ENCODE data around the gene SNX10. TPM values are rescaled to one million over a fixed set of nuclear protein-coding genes. Genes with fewer than 3 reads are reported as not detected.

Gene SNX10
- total and polyA plus RNA-seq, 2 donors (not counting 1 experiment from before 2014, with no cell fraction given): under 0.01 to 0.41 TPM

DNA sequence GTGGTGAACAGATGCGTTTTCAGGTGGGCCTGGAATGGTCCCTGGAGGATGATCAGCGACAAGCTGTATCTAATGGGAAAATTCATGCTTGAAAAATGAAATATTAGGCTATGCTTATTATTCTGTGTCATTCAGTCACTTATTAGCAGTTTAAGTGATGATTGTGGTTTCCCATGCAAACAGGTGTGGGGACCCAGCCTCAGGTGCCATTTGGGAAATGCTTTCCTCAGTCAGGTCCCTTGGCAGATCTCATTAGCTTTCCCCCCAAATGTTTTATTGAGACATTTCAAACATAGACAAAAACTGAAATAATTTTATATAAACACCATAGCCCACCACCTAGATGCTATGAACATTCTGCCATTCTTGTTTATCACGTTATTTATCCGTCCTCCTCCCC lies 411 bp upstream of the SNX10 start:
- no peak for TF ChIP-seq EZH2 (IDR thresholded peaks at IDR 0.05; ENCODE audit: low read length, missing control alignments)
- TF ChIP-seq, protein P1, sequence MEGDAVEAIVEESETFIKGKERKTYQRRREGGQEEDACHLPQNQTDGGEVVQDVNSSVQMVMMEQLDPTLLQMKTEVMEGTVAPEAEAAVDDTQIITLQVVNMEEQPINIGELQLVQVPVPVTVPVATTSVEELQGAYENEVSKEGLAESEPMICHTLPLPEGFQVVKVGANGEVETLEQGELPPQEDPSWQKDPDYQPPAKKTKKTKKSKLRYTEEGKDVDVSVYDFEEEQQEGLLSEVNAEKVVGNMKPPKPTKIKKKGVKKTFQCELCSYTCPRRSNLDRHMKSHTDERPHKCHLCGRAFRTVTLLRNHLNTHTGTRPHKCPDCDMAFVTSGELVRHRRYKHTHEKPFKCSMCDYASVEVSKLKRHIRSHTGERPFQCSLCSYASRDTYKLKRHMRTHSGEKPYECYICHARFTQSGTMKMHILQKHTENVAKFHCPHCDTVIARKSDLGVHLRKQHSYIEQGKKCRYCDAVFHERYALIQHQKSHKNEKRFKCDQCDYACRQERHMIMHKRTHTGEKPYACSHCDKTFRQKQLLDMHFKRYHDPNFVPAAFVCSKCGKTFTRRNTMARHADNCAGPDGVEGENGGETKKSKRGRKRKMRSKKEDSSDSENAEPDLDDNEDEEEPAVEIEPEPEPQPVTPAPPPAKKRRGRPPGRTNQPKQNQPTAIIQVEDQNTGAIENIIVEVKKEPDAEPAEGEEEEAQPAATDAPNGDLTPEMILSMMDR (conservative IDR thresholded peaks at IDR 0.05 in 1 of 2, IDR thresholded peaks at IDR 0.05 in 1 of 2; ENCODE audit: low read depth in 1 of 2, low read length in 2 of 2): no peak
- Histone ChIP-seq H3K9me3 (ENCODE audit: control insufficient read depth, insufficient read depth, low read depth, low read length) (no peaks in the 10 kb centered on the region), H3K79me2 (ENCODE audit: control insufficient read depth, insufficient read depth, low read length) (no peaks in the 10 kb centered on the region), H3K4me1 (ENCODE audit: control insufficient read depth, extremely low read depth, insufficient read depth, low read length) (no peaks in the 10 kb centered on the region), H2AFZ (ENCODE audit: low read length) (no peak overlapping the region), H3K4me3 (replicated peaks in 1 of 4; ENCODE audit: control extremely low read depth in 1 of 4, insufficient read depth in 1 of 4, low read depth in 3 of 4, low read length in 4 of 4) (peak overlapping the region in 1 of 4 experiments; percentile 42), H3K36me3 (ENCODE audit: control insufficient read depth, insufficient read depth, low read length) (no peaks in the 10 kb centered on the region), H3K27ac (ENCODE audit: insufficient read depth, low read length) (no peak overlapping the region), H3K4me2 (ENCODE audit: extremely low read depth, insufficient read depth, low read length) (no peak overlapping the region), H4K20me1 (ENCODE audit: control insufficient read depth, extremely low read depth, insufficient read depth, low read length) (no peaks in the 10 kb centered on the region), H3K9ac (ENCODE audit: insufficient read depth, low read length) (no peak overlapping the region), H3K27me3 (ENCODE audit: control insufficient read depth, insufficient read depth, low read length) (no peaks in the 10 kb centered on the region)
- no peak for DNase-seq (ENCODE audit: low read depth in 2 of 2)

DNA sequence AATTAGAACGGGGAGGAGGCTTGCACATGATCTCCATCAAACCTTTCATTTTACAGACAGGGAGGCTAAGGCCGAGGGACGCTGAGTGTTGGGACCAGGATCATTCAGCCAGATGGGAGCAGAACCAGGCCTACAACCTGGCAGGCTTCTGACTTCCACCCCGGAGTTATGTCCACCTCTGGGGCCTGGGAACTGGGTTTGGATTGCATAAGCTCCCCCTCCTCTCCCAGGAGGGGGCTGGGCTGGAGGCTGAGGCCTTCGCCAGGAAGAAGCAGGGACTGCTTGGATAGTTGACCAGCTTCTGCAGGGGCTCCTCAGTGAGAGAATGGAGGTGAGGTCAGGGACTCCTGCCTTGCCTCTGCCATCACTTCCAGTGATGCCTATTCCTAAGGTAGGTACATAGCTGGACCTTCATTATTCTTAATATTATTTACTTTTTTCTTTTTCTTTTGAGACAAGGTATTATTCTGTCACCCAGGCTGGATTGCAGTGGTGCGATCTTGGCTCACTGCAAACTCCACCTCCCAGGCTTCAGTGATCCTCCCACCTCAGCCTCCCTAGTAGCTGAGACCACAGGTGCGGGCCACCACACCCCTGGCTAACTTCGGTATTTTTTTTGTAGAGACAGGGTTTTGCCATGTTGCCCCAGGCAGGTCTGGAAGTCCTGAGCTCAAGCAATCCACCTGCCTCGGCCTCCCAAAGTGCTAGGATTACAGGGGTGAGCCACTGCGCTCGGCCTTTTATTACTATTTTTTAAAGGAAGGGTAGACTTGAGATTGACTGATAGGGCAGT lies 1.3 kb downstream of the SNX10 start:
- Histone ChIP-seq H3K9ac (ENCODE audit: insufficient read depth, low read length) (no peak overlapping the region), H3K4me3 (replicated peaks in 1 of 4; ENCODE audit: control extremely low read depth in 1 of 4, insufficient read depth in 1 of 4, low read depth in 3 of 4, low read length in 4 of 4) (no peak overlapping the region), H3K27me3 (ENCODE audit: control insufficient read depth, insufficient read depth, low read length) (no peaks in the 10 kb centered on the region), H2AFZ (ENCODE audit: low read length) (no peak overlapping the region), H3K4me2 (ENCODE audit: extremely low read depth, insufficient read depth, low read length) (no peak overlapping the region), H3K36me3 (ENCODE audit: control insufficient read depth, insufficient read depth, low read length) (no peaks in the 10 kb centered on the region), H3K27ac (ENCODE audit: insufficient read depth, low read length) (no peak overlapping the region), H3K4me1 (ENCODE audit: control insufficient read depth, extremely low read depth, insufficient read depth, low read length) (no peaks in the 10 kb centered on the region), H3K79me2 (ENCODE audit: control insufficient read depth, insufficient read depth, low read length) (no peaks in the 10 kb centered on the region), H4K20me1 (ENCODE audit: control insufficient read depth, extremely low read depth, insufficient read depth, low read length) (no peaks in the 10 kb centered on the region), H3K9me3 (ENCODE audit: control insufficient read depth, insufficient read depth, low read depth, low read length) (no peaks in the 10 kb centered on the region)
- no peak for DNase-seq (ENCODE audit: low read depth in 2 of 2)
- no peak for TF ChIP-seq EZH2 (IDR thresholded peaks at IDR 0.05; ENCODE audit: low read length, missing control alignments)
- TF ChIP-seq, protein P1 (conservative IDR thresholded peaks at IDR 0.05 in 1 of 2, IDR thresholded peaks at IDR 0.05 in 1 of 2; ENCODE audit: low read depth in 1 of 2, low read length in 2 of 2): no peak

DNA sequence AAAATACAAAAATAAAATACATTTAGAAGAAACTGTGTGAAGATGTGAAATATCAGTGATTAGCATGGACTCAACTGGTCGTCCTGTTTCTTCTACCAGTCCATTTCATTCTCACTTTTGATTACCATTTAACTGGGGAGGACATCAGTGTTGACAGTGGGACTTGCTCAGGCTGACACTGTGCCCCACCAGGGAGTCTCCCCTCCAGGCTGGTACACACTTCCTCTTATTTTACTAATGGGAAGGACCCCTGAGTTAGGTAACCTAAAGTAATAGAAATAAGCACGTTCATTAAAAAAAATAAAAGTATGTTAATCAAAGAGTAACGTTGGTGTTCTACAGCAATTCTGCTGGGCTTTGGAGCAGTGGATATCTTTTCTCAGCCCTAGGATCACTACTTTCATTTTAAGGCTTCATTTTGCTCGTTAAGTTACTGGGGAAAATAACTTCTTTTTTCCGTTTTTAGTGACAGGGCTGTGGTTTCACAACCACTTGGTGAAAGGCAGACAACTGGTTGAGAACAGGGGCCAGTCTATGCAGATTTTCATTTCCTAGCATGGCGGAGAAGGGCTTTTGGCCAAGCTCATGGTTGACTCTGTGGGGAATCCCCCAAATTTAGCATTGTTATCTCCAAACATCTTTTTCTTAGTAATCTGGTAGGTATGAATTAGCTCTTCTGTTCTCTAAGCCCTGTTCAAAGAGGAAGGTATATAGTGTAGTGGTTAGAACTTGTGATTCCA lies 2.1 kb downstream of the SNX10 start:
- Histone ChIP-seq H3K4me3 (replicated peaks in 1 of 4; ENCODE audit: control extremely low read depth in 1 of 4, insufficient read depth in 1 of 4, low read depth in 3 of 4, low read length in 4 of 4) (no peak overlapping the region), H3K27ac (ENCODE audit: insufficient read depth, low read length) (no peak overlapping the region), H3K9me3 (ENCODE audit: control insufficient read depth, insufficient read depth, low read depth, low read length) (no peaks in the 10 kb centered on the region), H3K4me1 (ENCODE audit: control insufficient read depth, extremely low read depth, insufficient read depth, low read length) (no peaks in the 10 kb centered on the region), H3K9ac (ENCODE audit: insufficient read depth, low read length) (no peak overlapping the region), H3K4me2 (ENCODE audit: extremely low read depth, insufficient read depth, low read length) (no peak overlapping the region), H3K79me2 (ENCODE audit: control insufficient read depth, insufficient read depth, low read length) (no peaks in the 10 kb centered on the region), H4K20me1 (ENCODE audit: control insufficient read depth, extremely low read depth, insufficient read depth, low read length) (no peaks in the 10 kb centered on the region), H3K36me3 (ENCODE audit: control insufficient read depth, insufficient read depth, low read length) (no peaks in the 10 kb centered on the region), H2AFZ (ENCODE audit: low read length) (no peak overlapping the region), H3K27me3 (ENCODE audit: control insufficient read depth, insufficient read depth, low read length) (no peaks in the 10 kb centered on the region)
- DNase-seq (ENCODE audit: low read depth in 2 of 2): no peak
- no peak for TF ChIP-seq EZH2 (IDR thresholded peaks at IDR 0.05; ENCODE audit: low read length, missing control alignments)
- TF ChIP-seq, protein P1 (conservative IDR thresholded peaks at IDR 0.05 in 1 of 2, IDR thresholded peaks at IDR 0.05 in 1 of 2; ENCODE audit: low read depth in 1 of 2, low read length in 2 of 2): no peak

All from fibroblast of lung (primary cell).